CD4-positive, alpha-beta T cell (primary cell): ENCODE measurements around the gene ESF1. TPM values are rescaled to one million over a fixed set of nuclear protein-coding genes. Genes with fewer than 3 reads are reported as not detected.

Source experiments
- ATAC-seq: fragments of 200-7000 bp; cut with Tn5 transposase; one replicate; pipeline ENCODE4 v1.10.0; 2022; ENCODE audit warnings: mild to moderate bottlenecking; ENCODE audit not compliant: poor library complexity
- CTCF ChIA-PET: fragments of 350-600 bp; sonication (Branson Sonifier 250); formaldehyde crosslinking; loops from one replicate; lab custom pipeline; 2021; ENCODE audit warnings: antibody characterized with exemption, inconsistent platforms; lab: Charles Lee
- POLR2A ChIA-PET: fragments of 350-600 bp; sonication (Branson Sonifier 250); formaldehyde crosslinking; loops from one replicate; lab custom pipeline; 2021; ENCODE audit warnings: antibody characterized with exemption, inconsistent platforms; lab: Charles Lee
- DNase-seq, 14 experiments: peaks; one replicate each; pipeline ENCODE4 v3.0.0-alpha.2; 2013 to 2020; ENCODE audit warnings: mixed read lengths in 2 of 14
- H3K27ac ChIP-seq, 2 donors: one replicate each; pipeline versions ENCODE4 v1.5.1 to v1.7.0; 2013; ENCODE audit warnings: low read length in 2 of 2, low read depth in 1 of 2, mild to moderate bottlenecking in 1 of 2
- H3K27me3 ChIP-seq, 2 experiments: 1 replicate in 1 of 2; 2 replicates in 1 of 2; pipeline versions ENCODE4 v1.6.1 to v1.7.0; 2013; ENCODE audit warnings: low read length in 2 of 2, control low read depth in 1 of 2, mild to moderate bottlenecking in 1 of 2, moderate library complexity in 1 of 2; ENCODE audit not compliant: insufficient read depth in 2 of 2, control insufficient read depth in 1 of 2
- H3K36me3 ChIP-seq: one replicate; pipeline ENCODE4 v1.6.1; 2013; ENCODE audit warnings: low read length, control low read depth; ENCODE audit not compliant: insufficient read depth
- H3K4me1 ChIP-seq: one replicate; pipeline ENCODE4 v1.6.1; 2013; ENCODE audit warnings: low read length, control low read depth; ENCODE audit not compliant: insufficient read depth
- H3K4me3 ChIP-seq: one replicate; pipeline ENCODE4 v1.5.1; 2013; ENCODE audit warnings: mild to moderate bottlenecking, low read length, moderate library complexity
- H3K9me3 ChIP-seq, 2 experiments: 1 replicate in 1 of 2; 2 replicates in 1 of 2; pipeline versions ENCODE4 v1.6.1 to v1.7.0; 2013; ENCODE audit warnings: low read length in 2 of 2, mild to moderate bottlenecking in 2 of 2, control low read depth in 1 of 2, moderate library complexity in 1 of 2; ENCODE audit not compliant: control insufficient read depth in 1 of 2, insufficient read depth in 1 of 2
- H3K27ac Mint-ChIP-seq: one replicate; pipeline ENCODE4 v1.8.0; 2020; ENCODE audit warnings: mixed read lengths
- H3K27me3 Mint-ChIP-seq: one replicate; pipeline ENCODE4 v1.8.0; 2021; ENCODE audit warnings: mixed read lengths
- H3K36me3 Mint-ChIP-seq: one replicate; pipeline ENCODE4 v1.8.0; 2021; ENCODE audit warnings: low read depth, mixed read lengths
- H3K4me1 Mint-ChIP-seq: one replicate; pipeline ENCODE4 v1.8.0; 2021; ENCODE audit warnings: low read depth, mixed read lengths
- H3K4me3 Mint-ChIP-seq: one replicate; pipeline ENCODE4 v1.8.0; 2020; ENCODE audit warnings: mild to moderate bottlenecking, mixed read lengths
- H3K9me3 Mint-ChIP-seq: one replicate; pipeline ENCODE4 v1.8.0; 2020; ENCODE audit warnings: mixed read lengths
- intact Hi-C, 2 experiments: fragments of 100-400 bp; cut with DNase I in 1 of 2; cut with micrococcal nuclease in 1 of 2; formaldehyde crosslinking; loops; one replicate each; pipeline versions ENCODE4 v1.15.1 to v1.9.0; 2023 to 2025; cut with DNase I, micrococcal nuclease
- total RNA-seq, 174 experiments: library from RNA in 2 of 174; stranded (reverse) in 2 of 174; gene quantifications; one replicate each; pipeline ENCODE4 v1.2.3 and lab custom pipeline; 2021 to 2026
- TF ChIP-seq, protein P1 (sequence below): fragments of 200-600 bp; IDR thresholded peaks from one replicate; pipeline ENCODE4 v1.8.0; 2022; ENCODE audit warnings: antibody characterized with exemption, mild to moderate bottlenecking

ESF1 gene
- total RNA-seq, 2 experiments from 2014 or later, result 6.9 to 7.1 TPM

DNA sequence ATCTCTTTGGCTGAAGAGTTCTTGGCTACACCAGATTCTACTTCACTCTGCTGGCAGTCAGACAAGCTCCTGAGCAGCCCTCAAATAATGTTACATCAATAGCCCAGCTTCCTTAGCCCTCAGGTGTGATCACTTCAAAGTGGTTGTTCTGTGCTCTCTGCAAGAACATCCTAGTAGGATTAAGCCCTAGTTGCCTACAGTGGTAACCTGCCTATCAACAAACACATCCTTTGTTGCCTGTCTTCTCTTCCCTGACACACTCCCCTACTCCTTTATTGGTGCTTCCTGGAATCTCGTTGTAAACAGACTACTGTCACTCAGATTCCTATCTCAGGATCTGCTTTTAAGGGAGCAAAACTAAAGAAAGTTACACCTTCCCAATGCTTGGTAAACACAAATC is 100.9 kb downstream of the ESF1 start:
- no peaks in the 10 kb centered on the region for H3K9me3 Mint-ChIP-seq
- no peak for ATAC-seq

GRCh38 chr20:13681248-13682125 is 103.2 kb downstream of the ESF1 start:
- H3K4me3 Mint-ChIP-seq, result no peak overlapping the region
- DNase-seq (no peak), ATAC-seq (no peak)
- ChIA-PET CTCF (no interaction called here), POLR2A (interaction anchor here (0.6 kb wide), 1 partner anchor 112 kb away, joined by 3 read pairs; no protein-coding TSS in a partner anchor)
- Histone ChIP-seq H3K9me3 (no peaks in the 10 kb centered on the region), H3K4me3 (no peak overlapping the region), H3K27me3 (peaks cover 4 to 16% of the 10 kb centered on the region in 2 experiments), H3K4me1 (no peaks in the 10 kb centered on the region), H3K36me3 (no peaks in the 10 kb centered on the region), H3K27ac (no peak overlapping the region)
- intact Hi-C loops, result no loop called here
- H3K27me3 Mint-ChIP-seq, result peaks cover 16% of the 10 kb centered on the region
- no peaks in the 10 kb centered on the region for H3K36me3 Mint-ChIP-seq
- no peak overlapping the region for H3K27ac Mint-ChIP-seq
- TF ChIP-seq, protein P1, sequence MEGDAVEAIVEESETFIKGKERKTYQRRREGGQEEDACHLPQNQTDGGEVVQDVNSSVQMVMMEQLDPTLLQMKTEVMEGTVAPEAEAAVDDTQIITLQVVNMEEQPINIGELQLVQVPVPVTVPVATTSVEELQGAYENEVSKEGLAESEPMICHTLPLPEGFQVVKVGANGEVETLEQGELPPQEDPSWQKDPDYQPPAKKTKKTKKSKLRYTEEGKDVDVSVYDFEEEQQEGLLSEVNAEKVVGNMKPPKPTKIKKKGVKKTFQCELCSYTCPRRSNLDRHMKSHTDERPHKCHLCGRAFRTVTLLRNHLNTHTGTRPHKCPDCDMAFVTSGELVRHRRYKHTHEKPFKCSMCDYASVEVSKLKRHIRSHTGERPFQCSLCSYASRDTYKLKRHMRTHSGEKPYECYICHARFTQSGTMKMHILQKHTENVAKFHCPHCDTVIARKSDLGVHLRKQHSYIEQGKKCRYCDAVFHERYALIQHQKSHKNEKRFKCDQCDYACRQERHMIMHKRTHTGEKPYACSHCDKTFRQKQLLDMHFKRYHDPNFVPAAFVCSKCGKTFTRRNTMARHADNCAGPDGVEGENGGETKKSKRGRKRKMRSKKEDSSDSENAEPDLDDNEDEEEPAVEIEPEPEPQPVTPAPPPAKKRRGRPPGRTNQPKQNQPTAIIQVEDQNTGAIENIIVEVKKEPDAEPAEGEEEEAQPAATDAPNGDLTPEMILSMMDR, result no peak
- no peaks in the 10 kb centered on the region for H3K4me1 Mint-ChIP-seq
- no peaks in the 10 kb centered on the region for H3K9me3 Mint-ChIP-seq

More for the DNA sequence above, 100.9 kb downstream of the ESF1 start:
- intact Hi-C loops, result no loop called here
- POLR2A ChIA-PET, result no interaction called here
- no peaks in the 10 kb centered on the region for H3K36me3 Mint-ChIP-seq
- H3K4me3 ChIP-seq, result no peak overlapping the region
- H3K27ac ChIP-seq, result no peak overlapping the region
- H3K27me3 ChIP-seq, result peaks cover 4 to 16% of the 10 kb centered on the region in 2 experiments
- no peaks in the 10 kb centered on the region for H3K4me1 ChIP-seq
- TF ChIP-seq, protein P1, result no peak
- H3K36me3 ChIP-seq, result no peaks in the 10 kb centered on the region
- H3K4me1 Mint-ChIP-seq, result no peaks in the 10 kb centered on the region
- CTCF ChIA-PET, result no interaction called here
- no peaks in the 10 kb centered on the region for H3K9me3 ChIP-seq
- peaks cover 16% of the 10 kb centered on the region for H3K27me3 Mint-ChIP-seq
- H3K4me3 Mint-ChIP-seq, result no peak overlapping the region
- DNase-seq, result no peak
- no peak overlapping the region for H3K27ac Mint-ChIP-seq

GRCh38 chr20:13678944-13679343 is 105.8 kb downstream of the ESF1 start:
- intact Hi-C loops, result no loop called here
- ChIA-PET POLR2A (no interaction called here), CTCF (no interaction called here)
- H3K4me1 ChIP-seq, result no peaks in the 10 kb centered on the region
- H3K9me3 Mint-ChIP-seq, result no peaks in the 10 kb centered on the region
- H3K9me3 ChIP-seq, result no peaks in the 10 kb centered on the region
- peaks cover 3 to 4% of the 10 kb centered on the region in 2 experiments for H3K27me3 ChIP-seq
- H3K27me3 Mint-ChIP-seq, result peaks cover 15% of the 10 kb centered on the region
- TF ChIP-seq, protein P1, result no peak
- no peaks in the 10 kb centered on the region for H3K4me1 Mint-ChIP-seq
- no peak for DNase-seq
- ATAC-seq, result no peak
- no peaks in the 10 kb centered on the region for H3K36me3 ChIP-seq
- no peak overlapping the region for H3K27ac ChIP-seq
- H3K4me3 ChIP-seq, result no peak overlapping the region
- no peaks in the 10 kb centered on the region for H3K36me3 Mint-ChIP-seq
- H3K27ac Mint-ChIP-seq, result no peak overlapping the region
- H3K4me3 Mint-ChIP-seq, result no peak overlapping the region
